HG03175 (cell line): ENCODE results near the gene SLAMF1.
A peak's percentile ranks its signal among the peaks of the same experiment; 100 is the strongest.
"Not testable (repeated sequence)": the region's sequence is repeated elsewhere in the genome, so short reads cannot be mapped to it uniquely, and the experiment has no call there.

Source experiments
- ATAC-seq: cut with Tn5 transposase; IDR thresholded peaks from one replicate; pipeline ENCODE4 v1.9.1; 2021; ENCODE audit warnings: mild to moderate bottlenecking, moderate library complexity; ENCODE audit not compliant: unreplicated experiment

The SLAMF1 gene

GRCh38 chr1:160665330-160666078, 18.7 kb upstream of the SLAMF1 start:
- ATAC-seq, result no peak

GRCh38 chr1:160664573-160665051, 17.8 kb upstream of the SLAMF1 start:
- peak; percentile 81 for ATAC-seq

- ATAC-seq, result no peak
These were observed 16.1 kb upstream of the SLAMF1 start for GRCh38 chr1:160662910-160663309.

GRCh38 chr1:160659566-160659965, 12.7 kb upstream of the SLAMF1 start:
- no peak for ATAC-seq

- ATAC-seq, result no peak
These were observed 12.0 kb upstream of the SLAMF1 start for GRCh38 chr1:160658814-160659193.

- ATAC-seq, result no peak
These were observed 11.4 kb upstream of the SLAMF1 start for GRCh38 chr1:160658162-160658813.

- no peak for ATAC-seq
These were observed 10.5 kb upstream of the SLAMF1 start for GRCh38 chr1:160657250-160657781.

GRCh38 chr1:160656737-160657136, 9.9 kb upstream of the SLAMF1 start:
- no peak for ATAC-seq

- ATAC-seq, result no peak
These were observed 6.8 kb upstream of the SLAMF1 start for GRCh38 chr1:160653620-160654016.

- ATAC-seq, result no peak
These were observed 6.2 kb upstream of the SLAMF1 start for GRCh38 chr1:160652924-160653619.

GRCh38 chr1:160652065-160652641, 5.3 kb upstream of the SLAMF1 start:
- not testable (repeated sequence) for ATAC-seq

- no peak for ATAC-seq
These were observed 4.7 kb upstream of the SLAMF1 start for GRCh38 chr1:160651433-160652064.

GRCh38 chr1:160647329-160647720, 481 bp upstream of the SLAMF1 start:
- peak; percentile 25 for ATAC-seq

- ATAC-seq, result peak; percentile 15
These were observed 664 bp downstream of the SLAMF1 start for GRCh38 chr1:160646180-160646579.

GRCh38 chr1:160645386-160646130, 1.3 kb downstream of the SLAMF1 start:
- no peak for ATAC-seq

- ATAC-seq, result no peak
These were observed 2.4 kb downstream of the SLAMF1 start for GRCh38 chr1:160644399-160644798.

GRCh38 chr1:160643138-160643537, 3.7 kb downstream of the SLAMF1 start:
- ATAC-seq, result no peak

GRCh38 chr1:160642281-160642644, 4.6 kb downstream of the SLAMF1 start:
- no peak for ATAC-seq

GRCh38 chr1:160641323-160642280, 5.2 kb downstream of the SLAMF1 start:
- ATAC-seq, result no peak
